IPS DF 19.7 (cell line): Measurements from ENCODE around the gene REEP5.
"Not testable (repeated sequence)": the region's sequence is repeated elsewhere in the genome, so short reads cannot be mapped to it uniquely, and the experiment has no call there.

Source experiments
- DNase-seq: peaks from one replicate; pipeline ENCODE4 v3.0.0-alpha.2; 2013; ENCODE audit warnings: low read depth, low spot score

Gene REEP5

GRCh38 chr5:112933105-112933504 lies 11.1 kb upstream of the REEP5 start:
- no peak for DNase-seq

- DNase-seq: no peak
These were observed 9.4 kb upstream of the REEP5 start for GRCh38 chr5:112931473-112931872.

- no peak for DNase-seq
These were observed 8.0 kb upstream of the REEP5 start for GRCh38 chr5:112930082-112930344.

- no peak for DNase-seq
These were observed 7.5 kb upstream of the REEP5 start for GRCh38 chr5:112929336-112930081.

- no peak for DNase-seq
These were observed 2.0 kb upstream of the REEP5 start for GRCh38 chr5:112923988-112924387.

GRCh38 chr5:112923148-112923917 lies 1.3 kb upstream of the REEP5 start:
- no peak for DNase-seq

GRCh38 chr5:112921026-112921832 lies 798 bp downstream of the REEP5 start:
- DNase-seq: no peak

- DNase-seq: no peak
These were observed 2.1 kb downstream of the REEP5 start for GRCh38 chr5:112919972-112920371.

GRCh38 chr5:112918679-112919078 lies 3.3 kb downstream of the REEP5 start:
- no peak for DNase-seq

GRCh38 chr5:112918136-112918535 lies 3.9 kb downstream of the REEP5 start:
- DNase-seq: no peak

GRCh38 chr5:112917453-112917995 lies 4.5 kb downstream of the REEP5 start:
- DNase-seq: no peak

- DNase-seq: no peak
These were observed 6.2 kb downstream of the REEP5 start for GRCh38 chr5:112915831-112916230.

- no peak for DNase-seq
These were observed 7.4 kb downstream of the REEP5 start for GRCh38 chr5:112914584-112914983.

- DNase-seq: no peak
These were observed 11.5 kb downstream of the REEP5 start for GRCh38 chr5:112910529-112910928.

GRCh38 chr5:112908854-112909253 lies 13.2 kb downstream of the REEP5 start:
- no peak for DNase-seq

GRCh38 chr5:112907166-112907631 lies 14.8 kb downstream of the REEP5 start:
- DNase-seq: no peak

- DNase-seq: no peak
These were observed 15.4 kb downstream of the REEP5 start for GRCh38 chr5:112906637-112907036.

- DNase-seq: not testable (repeated sequence)
These were observed 17.0 kb downstream of the REEP5 start for GRCh38 chr5:112904996-112905395.

GRCh38 chr5:112902561-112902960 lies 19.5 kb downstream of the REEP5 start:
- no peak for DNase-seq

- DNase-seq: no peak
These were observed 26.3 kb downstream of the REEP5 start for GRCh38 chr5:112895682-112896081.

- DNase-seq: no peak
These were observed 29.3 kb downstream of the REEP5 start for GRCh38 chr5:112892776-112893175.

- DNase-seq: not testable (repeated sequence)
These were observed 30.0 kb downstream of the REEP5 start for GRCh38 chr5:112892066-112892465.
